Measurements from ENCODE around the gene STT3A.

GRCh38 chr11:125671561-125671960, 78.9 kb downstream of the STT3A start:
- TF ChIP-seq CTCF (IDR thresholded peaks at IDR 0.05) (no peak), POLR2A (IDR thresholded peaks at IDR 0.05) (no peak)

All from Peyer's patch (tissue), 4 donors.